NCI-H2107 (cell line): ENCODE measurements around the gene DCDC2C.
"Not testable (repeated sequence)": the region's sequence is repeated elsewhere in the genome, so short reads cannot be mapped to it uniquely, and the experiment has no call there.

Experiments used
- DNase-seq: peaks from one replicate; lab custom pipeline; 2025; lab: John Stamatoyannopoulos, UW

Gene DCDC2C

GRCh38 chr2:3777966-3778365 is 74.6 kb downstream of the DCDC2C start:
- no peak for DNase-seq

GRCh38 chr2:3778851-3779495 is 75.6 kb downstream of the DCDC2C start:
- no peak for DNase-seq

GRCh38 chr2:3779496-3780049 is 76.2 kb downstream of the DCDC2C start:
- DNase-seq: no peak

- DNase-seq: no peak
These were observed 77.4 kb downstream of the DCDC2C start for GRCh38 chr2:3780477-3781402.

GRCh38 chr2:3784731-3785130 is 81.4 kb downstream of the DCDC2C start:
- no peak for DNase-seq

- DNase-seq: no peak
These were observed 82.0 kb downstream of the DCDC2C start for GRCh38 chr2:3785220-3785889.

GRCh38 chr2:3785890-3786273 is 82.5 kb downstream of the DCDC2C start:
- no peak for DNase-seq

GRCh38 chr2:3787768-3788167 is 84.4 kb downstream of the DCDC2C start:
- no peak for DNase-seq

GRCh38 chr2:3789256-3789655 is 85.9 kb downstream of the DCDC2C start:
- no peak for DNase-seq

GRCh38 chr2:3793249-3793648 is 89.9 kb downstream of the DCDC2C start:
- no peak for DNase-seq

GRCh38 chr2:3801506-3801905 is 98.1 kb downstream of the DCDC2C start:
- DNase-seq: no peak

- no peak for DNase-seq
These were observed 102.0 kb downstream of the DCDC2C start for GRCh38 chr2:3805201-3805939.

- no peak for DNase-seq
These were observed 102.8 kb downstream of the DCDC2C start for GRCh38 chr2:3806168-3806567.

GRCh38 chr2:3806730-3807129 is 103.4 kb downstream of the DCDC2C start:
- DNase-seq: no peak

- no peak for DNase-seq
These were observed 104.5 kb downstream of the DCDC2C start for GRCh38 chr2:3807853-3808252.

GRCh38 chr2:3814706-3815245 is 111.4 kb downstream of the DCDC2C start:
- DNase-seq: no peak

- not testable (repeated sequence) for DNase-seq
These were observed 113.8 kb downstream of the DCDC2C start for GRCh38 chr2:3817144-3817543.

- no peak for DNase-seq
These were observed 120.4 kb downstream of the DCDC2C start for GRCh38 chr2:3823748-3824147.

GRCh38 chr2:3827673-3828575 is 124.5 kb downstream of the DCDC2C start:
- DNase-seq: no peak

GRCh38 chr2:3830796-3831195 is 127.4 kb downstream of the DCDC2C start:
- DNase-seq: no peak
